Kidney glomerular epithelial cell (primary cell): ENCODE measurements around the gene CSF2.
"Not testable (repeated sequence)": the region's sequence is repeated elsewhere in the genome, so short reads cannot be mapped to it uniquely, and the experiment has no call there.

Experiments used
- DNase-seq: peaks from one replicate; lab custom pipeline; 2025; lab: John Stamatoyannopoulos, UW

CSF2 gene

GRCh38 chr5:132110930-132111329, 37.3 kb downstream of the CSF2 start:
- no peak for DNase-seq

GRCh38 chr5:132112111-132112510, 38.5 kb downstream of the CSF2 start:
- DNase-seq: no peak

- no peak for DNase-seq
Measured at GRCh38 chr5:132114150-132115121, 40.8 kb downstream of the CSF2 start.

- no peak for DNase-seq
Measured at GRCh38 chr5:132115375-132115774, 41.8 kb downstream of the CSF2 start.

GRCh38 chr5:132116072-132116471, 42.5 kb downstream of the CSF2 start:
- DNase-seq: no peak

- not testable (repeated sequence) for DNase-seq
Measured at GRCh38 chr5:132116909-132117489, 43.4 kb downstream of the CSF2 start.

GRCh38 chr5:132120717-132121116, 47.1 kb downstream of the CSF2 start:
- not testable (repeated sequence) for DNase-seq

GRCh38 chr5:132122971-132123370, 49.4 kb downstream of the CSF2 start:
- DNase-seq: not testable (repeated sequence)

GRCh38 chr5:132123578-132123977, 50.0 kb downstream of the CSF2 start:
- DNase-seq: not testable (repeated sequence)
